Loucy (cell line): Measurements from ENCODE around the gene UBE2L6.

Source experiments
- H2AFZ ChIP-seq: fragments of 200-600 bp; sonication (generic); 2 replicates; pipeline ENCODE4 v1.6.0; 2016; ENCODE audit warnings: antibody characterized with exemption, mild to moderate bottlenecking, low read length, moderate library complexity
- H3F3A ChIP-seq: fragments of 200-600 bp; 2 replicates; pipeline ENCODE4 v1.6.0; 2016; ENCODE audit warnings: antibody characterized with exemption, low read depth, mild to moderate bottlenecking
- H3K27me3 ChIP-seq: fragments of 200-600 bp; sonication (generic); 2 replicates; pipeline ENCODE4 v1.6.1; 2014; ENCODE audit warnings: low read length, mild to moderate bottlenecking; ENCODE audit not compliant: insufficient read depth, poor library complexity, severe bottlenecking
- H3K36me3 ChIP-seq: fragments of 200-600 bp; sonication (generic); 2 replicates; pipeline ENCODE4 v1.6.1; 2016; ENCODE audit warnings: low read length; ENCODE audit not compliant: insufficient read depth
- H3K4me1 ChIP-seq: fragments of 200-600 bp; sonication (generic); 2 replicates; pipeline ENCODE4 v1.5.1; 2014; ENCODE audit warnings: low read length, mild to moderate bottlenecking; ENCODE audit not compliant: insufficient read depth, poor library complexity, severe bottlenecking
- H3K4me2 ChIP-seq: fragments of 200-600 bp; sonication (generic); 2 replicates; pipeline ENCODE4 v1.6.0; 2014; ENCODE audit warnings: antibody characterized with exemption, low read length, low read depth, mild to moderate bottlenecking; ENCODE audit not compliant: poor library complexity, severe bottlenecking
- H3K4me3 ChIP-seq: fragments of 200-600 bp; sonication (generic); 2 replicates; pipeline ENCODE4 v1.5.1; 2014; ENCODE audit warnings: low read length, mild to moderate bottlenecking, mixed read lengths; ENCODE audit not compliant: poor library complexity, severe bottlenecking
- H3K79me2 ChIP-seq: fragments of 200-600 bp; sonication (generic); 2 replicates; pipeline ENCODE4 v1.6.1; 2014; ENCODE audit warnings: low read length; ENCODE audit not compliant: insufficient read depth
- H3K9ac ChIP-seq: fragments of 200-600 bp; sonication (generic); 2 replicates; pipeline ENCODE4 v1.6.0; 2014; ENCODE audit warnings: mild to moderate bottlenecking, low read depth, low read length, moderate library complexity; ENCODE audit not compliant: poor library complexity, severe bottlenecking
- H3K9me2 ChIP-seq: fragments of 200-600 bp; sonication (generic); replicated peaks from 2 replicates; pipeline ENCODE4 v1.6.1; 2016; ENCODE audit warnings: low read depth, low read length, mixed read lengths
- H3K9me3 ChIP-seq: fragments of 200-600 bp; sonication (generic); 2 replicates; pipeline ENCODE4 v1.6.1; 2014; ENCODE audit warnings: mild to moderate bottlenecking, antibody characterized with exemption, low read length, low read depth; ENCODE audit not compliant: insufficient read depth
- H4K20me1 ChIP-seq: fragments of 200-600 bp; sonication (generic); 2 replicates; pipeline ENCODE4 v1.6.0; 2014; ENCODE audit warnings: antibody characterized with exemption, low read length, mild to moderate bottlenecking; ENCODE audit not compliant: insufficient read depth, poor library complexity, severe bottlenecking
- EZH2phosphoT487 ChIP-seq: fragments of 200-600 bp; IDR thresholded peaks from 2 replicates; pipeline ENCODE4 v1.6.1; 2018; ENCODE audit warnings: antibody characterized with exemption, mild to moderate bottlenecking, moderate library complexity, borderline replicate concordance
- TF ChIP-seq, protein P1 (sequence below): fragments of 200-600 bp; sonication (generic); conservative IDR thresholded peaks from 2 replicates; pipeline ENCODE4 v1.5.1; 2014; ENCODE audit warnings: mild to moderate bottlenecking, antibody characterized with exemption, low read length

Gene UBE2L6

DNA sequence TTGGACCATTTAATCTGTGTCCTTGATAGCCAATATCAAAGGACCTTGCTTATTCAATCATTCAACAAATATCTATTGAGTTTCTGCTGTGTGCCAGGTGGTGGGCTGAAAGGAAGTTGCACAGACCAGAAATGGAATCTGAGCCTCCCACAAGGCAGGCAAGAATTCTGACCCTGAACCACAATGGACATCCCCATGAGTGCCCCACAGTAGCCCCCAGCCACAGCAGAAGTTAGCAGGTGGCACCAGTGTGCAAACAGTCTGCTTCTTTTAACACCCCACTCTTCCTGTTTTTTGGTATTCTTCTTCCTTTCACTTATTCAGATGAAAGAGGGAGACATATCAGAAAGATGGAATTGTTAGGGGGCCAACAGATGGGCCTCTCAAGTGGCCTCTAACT, 17.8 kb upstream of the UBE2L6 start:
- no peaks in the 10 kb centered on the region for H3K36me3 ChIP-seq
- H3F3A ChIP-seq, result no peaks in the 10 kb centered on the region
- peaks cover 16% of the 10 kb centered on the region for H3K4me1 ChIP-seq
- H3K4me2 ChIP-seq, result peak overlapping the region; percentile 52
- no peaks in the 10 kb centered on the region for H4K20me1 ChIP-seq
- no peaks in the 10 kb centered on the region for H3K9me2 ChIP-seq
- TF ChIP-seq, protein P1, sequence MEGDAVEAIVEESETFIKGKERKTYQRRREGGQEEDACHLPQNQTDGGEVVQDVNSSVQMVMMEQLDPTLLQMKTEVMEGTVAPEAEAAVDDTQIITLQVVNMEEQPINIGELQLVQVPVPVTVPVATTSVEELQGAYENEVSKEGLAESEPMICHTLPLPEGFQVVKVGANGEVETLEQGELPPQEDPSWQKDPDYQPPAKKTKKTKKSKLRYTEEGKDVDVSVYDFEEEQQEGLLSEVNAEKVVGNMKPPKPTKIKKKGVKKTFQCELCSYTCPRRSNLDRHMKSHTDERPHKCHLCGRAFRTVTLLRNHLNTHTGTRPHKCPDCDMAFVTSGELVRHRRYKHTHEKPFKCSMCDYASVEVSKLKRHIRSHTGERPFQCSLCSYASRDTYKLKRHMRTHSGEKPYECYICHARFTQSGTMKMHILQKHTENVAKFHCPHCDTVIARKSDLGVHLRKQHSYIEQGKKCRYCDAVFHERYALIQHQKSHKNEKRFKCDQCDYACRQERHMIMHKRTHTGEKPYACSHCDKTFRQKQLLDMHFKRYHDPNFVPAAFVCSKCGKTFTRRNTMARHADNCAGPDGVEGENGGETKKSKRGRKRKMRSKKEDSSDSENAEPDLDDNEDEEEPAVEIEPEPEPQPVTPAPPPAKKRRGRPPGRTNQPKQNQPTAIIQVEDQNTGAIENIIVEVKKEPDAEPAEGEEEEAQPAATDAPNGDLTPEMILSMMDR, result no peak
- TF ChIP-seq EZH2phosphoT487, result no peak
- H3K27me3 ChIP-seq, result no peaks in the 10 kb centered on the region
- H2AFZ ChIP-seq, result peak overlapping the region; percentile 22; the same call in 1 of the 2 replicates
- no peaks in the 10 kb centered on the region for H3K79me2 ChIP-seq
- no peak overlapping the region for H3K9ac ChIP-seq
- peak overlapping the region; percentile 28 for H3K4me3 ChIP-seq
- H3K9me3 ChIP-seq, result peaks cover 3% of the 10 kb centered on the region; the same call in 1 of the 2 replicates

DNA sequence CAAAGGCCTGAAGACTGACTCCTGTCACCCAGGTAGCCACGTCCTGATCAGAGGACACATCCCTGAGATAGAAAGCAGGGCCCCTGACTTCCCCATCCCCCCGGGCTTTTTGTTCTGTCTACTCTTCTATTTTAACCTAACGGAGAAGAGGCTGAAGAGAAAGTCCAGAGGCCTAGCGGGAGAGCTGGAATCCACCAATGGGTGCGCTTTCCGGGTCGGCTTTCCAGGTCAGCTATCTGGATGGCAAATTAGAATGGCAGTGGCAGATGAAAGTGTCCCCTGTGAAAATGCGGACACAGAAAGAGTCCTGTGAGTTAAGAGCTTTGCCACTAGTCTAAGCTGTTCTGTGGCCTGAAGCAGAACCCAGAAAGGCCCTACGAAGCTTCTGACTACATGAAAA, 16.9 kb upstream of the UBE2L6 start:
- no peak overlapping the region for H3K4me2 ChIP-seq
- H3K4me3 ChIP-seq, result no peak overlapping the region
- H3K27me3 ChIP-seq, result no peaks in the 10 kb centered on the region
- H3K36me3 ChIP-seq, result no peaks in the 10 kb centered on the region
- H2AFZ ChIP-seq, result 0 out of 2 replicates have a peak overlapping the region, but pooled peaks have one; percentile 22
- H3K9me2 ChIP-seq, result no peaks in the 10 kb centered on the region
- H3F3A ChIP-seq, result no peaks in the 10 kb centered on the region
- H3K9ac ChIP-seq, result no peak overlapping the region
- no peaks in the 10 kb centered on the region for H3K79me2 ChIP-seq
- TF ChIP-seq, protein P1, result no peak
- TF ChIP-seq EZH2phosphoT487, result no peak
- H4K20me1 ChIP-seq, result no peaks in the 10 kb centered on the region
- H3K4me1 ChIP-seq, result peaks cover 16% of the 10 kb centered on the region
- H3K9me3 ChIP-seq, result peaks cover 3% of the 10 kb centered on the region; the same call in 1 of the 2 replicates

DNA sequence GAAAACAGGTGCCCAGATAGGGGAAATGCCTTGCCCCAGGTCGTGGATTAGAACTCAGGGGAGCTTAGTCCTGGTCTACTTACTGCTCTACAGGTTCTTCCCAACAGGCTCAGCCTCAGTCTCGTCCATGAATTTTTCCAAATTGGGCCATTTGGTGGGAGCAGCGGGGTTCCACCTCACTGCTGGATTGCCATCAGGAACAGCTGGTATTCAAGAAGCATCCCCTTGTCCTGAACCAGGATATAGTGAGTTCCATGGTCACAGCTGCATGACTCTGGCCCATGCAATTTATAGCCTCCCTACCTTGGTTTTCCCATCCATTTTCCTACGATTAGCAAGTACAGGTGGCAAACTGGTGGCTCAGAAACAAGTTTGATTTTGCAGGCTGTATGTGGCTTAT, 6.6 kb upstream of the UBE2L6 start:
- no peaks in the 10 kb centered on the region for H4K20me1 ChIP-seq
- H3K27me3 ChIP-seq, result no peaks in the 10 kb centered on the region
- no peaks in the 10 kb centered on the region for H3K79me2 ChIP-seq
- H3K4me3 ChIP-seq, result no peak overlapping the region
- no peaks in the 10 kb centered on the region for H3K36me3 ChIP-seq
- no peak overlapping the region for H3K4me2 ChIP-seq
- H3K4me1 ChIP-seq, result peaks cover 22% of the 10 kb centered on the region
- no peaks in the 10 kb centered on the region for H3K9me3 ChIP-seq
- no peak overlapping the region for H3K9ac ChIP-seq
- H3K9me2 ChIP-seq, result no peaks in the 10 kb centered on the region
- TF ChIP-seq, protein P1, result no peak
- TF ChIP-seq EZH2phosphoT487, result no peak
- no peaks in the 10 kb centered on the region for H3F3A ChIP-seq
- no peak overlapping the region for H2AFZ ChIP-seq
